GM18951 (cell line): ENCODE results near the gene TMPRSS9.

Experiments
- POLR2A ChIP-seq: IDR thresholded peaks from 4 replicates; pipeline ENCODE4 v1.6.1; 2011; ENCODE audit warnings: mild to moderate bottlenecking; ENCODE audit not compliant: insufficient read length, insufficient read depth; ENCODE audit errors: extremely low read depth
- in situ Hi-C: fragments of 300-500 bp; cut with MboI; formaldehyde crosslinking; loops from one replicate; pipeline ENCODE4 v1.12.0; 2022; ENCODE audit warnings: low sequenced_read_pairs, mixed read lengths, inconsistent platforms; ENCODE audit not compliant: unreplicated experiment

Gene TMPRSS9

GRCh38 chr19:2434267-2434666 is 74.2 kb downstream of the TMPRSS9 start:
- in situ Hi-C loops, result no loop called here
- TF ChIP-seq POLR2A, result no peak

- no peak for TF ChIP-seq POLR2A
- in situ Hi-C loops, result no loop called here
These were observed 74.7 kb downstream of the TMPRSS9 start for GRCh38 chr19:2434721-2435265.

- no peak for TF ChIP-seq POLR2A
- in situ Hi-C loops, result no loop called here
These were observed 76.3 kb downstream of the TMPRSS9 start for GRCh38 chr19:2436384-2436783.

GRCh38 chr19:2436926-2437325 is 76.9 kb downstream of the TMPRSS9 start:
- in situ Hi-C loops, result no loop called here
- no peak for TF ChIP-seq POLR2A

DNA sequence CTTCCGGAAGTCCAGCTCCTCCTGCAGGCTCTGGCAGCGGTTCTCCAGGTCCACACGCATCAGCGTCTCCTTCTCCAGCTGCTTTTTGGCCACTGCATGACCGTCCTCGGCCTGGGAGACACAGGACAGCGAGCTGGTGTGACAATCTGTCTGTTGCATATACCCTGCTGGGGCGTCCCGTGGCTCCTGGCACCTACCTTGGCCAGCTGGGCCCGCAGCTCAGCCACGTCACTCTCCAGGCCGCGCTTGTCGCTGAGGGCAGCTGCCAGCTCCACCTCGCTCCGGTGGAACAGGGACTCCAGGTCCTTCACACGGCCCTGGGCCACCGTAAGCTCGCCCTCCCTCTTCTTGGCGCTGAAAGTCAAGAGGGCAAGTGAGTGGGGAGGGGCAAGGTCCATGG is 78.1 kb downstream of the TMPRSS9 start:
- in situ Hi-C loops, result no loop called here

GRCh38 chr19:2440515-2440914 is 80.5 kb downstream of the TMPRSS9 start:
- TF ChIP-seq POLR2A, result no peak
- in situ Hi-C loops, result no loop called here

More for the DNA sequence above, 78.1 kb downstream of the TMPRSS9 start:
- no peak for TF ChIP-seq POLR2A

GRCh38 chr19:2441096-2441752 is 81.2 kb downstream of the TMPRSS9 start:
- in situ Hi-C loops, result no loop called here

GRCh38 chr19:2443116-2443784 is 83.2 kb downstream of the TMPRSS9 start:
- TF ChIP-seq POLR2A, result no peak
- in situ Hi-C loops, result no loop called here

More at GRCh38 chr19:2441096-2441752, 81.2 kb downstream of the TMPRSS9 start:
- no peak for TF ChIP-seq POLR2A

- in situ Hi-C loops, result no loop called here
- TF ChIP-seq POLR2A, result no peak
These were observed 83.7 kb downstream of the TMPRSS9 start for GRCh38 chr19:2443785-2444182.

GRCh38 chr19:2444251-2445002 is 84.4 kb downstream of the TMPRSS9 start:
- in situ Hi-C loops, result no loop called here
- no peak for TF ChIP-seq POLR2A

DNA sequence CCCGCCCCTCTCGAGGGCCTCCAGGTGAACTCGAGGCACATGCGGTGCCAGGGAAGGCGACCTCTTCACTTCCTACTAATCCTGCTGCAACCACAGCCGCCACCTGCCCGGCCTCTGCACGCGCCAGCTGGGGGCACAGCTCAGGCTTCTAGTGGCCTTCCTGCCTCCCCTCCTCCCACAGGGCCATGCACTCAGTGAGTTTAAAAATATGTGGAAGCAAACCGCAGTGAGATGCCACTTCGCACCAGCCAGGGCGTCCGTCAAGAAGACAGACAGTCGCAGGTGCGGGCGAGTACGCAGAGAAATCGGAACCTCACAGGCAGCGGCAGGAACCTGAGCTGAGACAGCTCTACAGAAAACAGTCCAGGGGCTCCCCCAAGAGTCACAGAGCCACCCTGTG is 86.3 kb downstream of the TMPRSS9 start:
- in situ Hi-C loops, result no loop called here
- TF ChIP-seq POLR2A, result no peak

- TF ChIP-seq POLR2A, result no peak
- in situ Hi-C loops, result no loop called here
These were observed 89.0 kb downstream of the TMPRSS9 start for GRCh38 chr19:2449019-2449418.

DNA sequence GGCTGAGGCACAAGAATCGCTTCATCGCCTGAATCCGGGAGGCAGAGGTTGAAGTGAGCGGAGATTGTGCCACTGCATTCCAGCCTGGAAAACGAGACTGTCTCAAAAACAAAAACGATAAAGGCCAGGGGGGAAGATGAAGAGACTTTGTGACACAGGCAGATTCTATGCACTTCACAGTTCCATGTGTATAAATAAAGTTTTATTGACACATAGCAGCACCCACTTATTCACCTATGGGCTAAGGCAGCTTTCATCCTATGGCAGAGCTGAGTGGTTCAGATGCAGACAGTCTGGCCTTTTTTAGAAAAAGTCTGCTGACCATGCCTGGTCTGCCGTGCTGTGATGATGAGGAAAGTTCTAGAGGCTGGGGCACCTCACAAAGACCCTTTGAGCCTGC is 91.1 kb downstream of the TMPRSS9 start:
- in situ Hi-C loops, result no loop called here
- TF ChIP-seq POLR2A, result no peak
